GM13976 (cell line): Measurements from ENCODE around the gene DHRS11.

Source experiments
- DNase-seq: peaks from one replicate; pipeline ENCODE4 v3.0.0; 2012; ENCODE audit warnings: low spot score
- CTCF ChIP-seq: IDR thresholded peaks from 2 replicates; pipeline ENCODE4 v1.5.1; 2012; ENCODE audit warnings: borderline replicate concordance, mild to moderate bottlenecking; ENCODE audit not compliant: insufficient read depth; ENCODE audit errors: extremely low read depth, missing control alignments, control extremely low read depth
- in situ Hi-C: fragments of 300-500 bp; cut with MboI; formaldehyde crosslinking; loops from one replicate; pipeline ENCODE4 v1.12.0; 2022; ENCODE audit warnings: low sequenced_read_pairs, mixed read lengths, inconsistent platforms; ENCODE audit not compliant: unreplicated experiment

DHRS11 gene

GRCh38 chr17:36576793-36577192, 14.9 kb upstream of the DHRS11 start:
- in situ Hi-C loops: no loop called here
- TF ChIP-seq CTCF: no peak
- no peak for DNase-seq

GRCh38 chr17:36578671-36579070, 13.0 kb upstream of the DHRS11 start:
- in situ Hi-C loops: no loop called here
- DNase-seq: no peak
- no peak for TF ChIP-seq CTCF

GRCh38 chr17:36583787-36584186, 7.9 kb upstream of the DHRS11 start:
- in situ Hi-C loops: no loop called here
- DNase-seq: no peak
- no peak for TF ChIP-seq CTCF

- TF ChIP-seq CTCF: no peak
- DNase-seq: no peak
- in situ Hi-C loops: no loop called here
These were observed 5.5 kb upstream of the DHRS11 start for GRCh38 chr17:36586138-36586537.

- no peak for DNase-seq
- no peak for TF ChIP-seq CTCF
- in situ Hi-C loops: no loop called here
These were observed 1.6 kb upstream of the DHRS11 start for GRCh38 chr17:36590082-36590481.

- no peak for DNase-seq
- TF ChIP-seq CTCF: no peak
- in situ Hi-C loops: no loop called here
These were observed 637 bp downstream of the DHRS11 start for GRCh38 chr17:36592316-36592715.
